ENCODE data around the gene UPF1.
"Not testable (repeated sequence)": the region's sequence is repeated elsewhere in the genome, so short reads cannot be mapped to it uniquely, and the experiment has no call there.

The UPF1 gene

GRCh38 chr19:18893587-18894253 lies 62.0 kb downstream of the UPF1 start:
- no peak overlapping the region for H3K4me3 ChIP-seq (ENCODE audit: low read depth, low read length)
- DNase-seq (ENCODE audit: low read depth), result no peak

- peak overlapping the region; percentile 63 for H3K4me3 ChIP-seq (ENCODE audit: low read depth, low read length)
- peak; percentile 19 for DNase-seq (ENCODE audit: low read depth)
These were observed 62.7 kb downstream of the UPF1 start for GRCh38 chr19:18894254-18895037.

- no peak for DNase-seq (ENCODE audit: low read depth)
- H3K4me3 ChIP-seq (ENCODE audit: low read depth, low read length), result peak overlapping the region; percentile 63
These were observed 63.5 kb downstream of the UPF1 start for GRCh38 chr19:18895038-18895823.

- no peak for DNase-seq (ENCODE audit: low read depth)
- peak within 1 kb of the TSS; percentile 63 for H3K4me3 ChIP-seq (ENCODE audit: low read depth, low read length)
These were observed 64.1 kb downstream of the UPF1 start, which contains the start of gene CERS1 for GRCh38 chr19:18895824-18896341. Gene CERS1 (minus strand): TSS chr19:18896158. CDS start chr19:18896072, 86 bp downstream.

- no peak for DNase-seq (ENCODE audit: low read depth)
- peak overlapping the region; percentile 23 for H3K4me3 ChIP-seq (ENCODE audit: low read depth, low read length)
These were observed 64.7 kb downstream of the UPF1 start for GRCh38 chr19:18896421-18896841.

- H3K4me3 ChIP-seq (ENCODE audit: low read depth, low read length), result no peak overlapping the region
- no peak for DNase-seq (ENCODE audit: low read depth)
These were observed 65.6 kb downstream of the UPF1 start for GRCh38 chr19:18897094-18898029.

- no peak for DNase-seq (ENCODE audit: low read depth)
- no peak overlapping the region for H3K4me3 ChIP-seq (ENCODE audit: low read depth, low read length)
These were observed 66.4 kb downstream of the UPF1 start for GRCh38 chr19:18898081-18898606.

- DNase-seq (ENCODE audit: low read depth), result no peak
- H3K4me3 ChIP-seq (ENCODE audit: low read depth, low read length), result no peak overlapping the region
These were observed 67.0 kb downstream of the UPF1 start for GRCh38 chr19:18898607-18899408.

GRCh38 chr19:18899624-18900560 lies 68.1 kb downstream of the UPF1 start:
- no peak overlapping the region for H3K4me3 ChIP-seq (ENCODE audit: low read depth, low read length)

GRCh38 chr19:18900700-18901481 lies 69.1 kb downstream of the UPF1 start:
- no peak for DNase-seq (ENCODE audit: low read depth)
- H3K4me3 ChIP-seq (ENCODE audit: low read depth, low read length), result no peak overlapping the region

More at GRCh38 chr19:18899624-18900560, 68.1 kb downstream of the UPF1 start:
- no peak for DNase-seq (ENCODE audit: low read depth)

GRCh38 chr19:18901491-18901890 lies 69.7 kb downstream of the UPF1 start:
- no peak overlapping the region for H3K4me3 ChIP-seq (ENCODE audit: low read depth, low read length)
- DNase-seq (ENCODE audit: low read depth), result no peak

- not testable (repeated sequence) for DNase-seq (ENCODE audit: low read depth); H3K4me3 ChIP-seq (ENCODE audit: low read depth, low read length)
These were observed 70.8 kb downstream of the UPF1 start for GRCh38 chr19:18902519-18902918.

- no peak for DNase-seq (ENCODE audit: low read depth)
- no peak overlapping the region for H3K4me3 ChIP-seq (ENCODE audit: low read depth, low read length)
These were observed 71.6 kb downstream of the UPF1 start for GRCh38 chr19:18903156-18904037.

- DNase-seq (ENCODE audit: low read depth), result no peak
- no peak overlapping the region for H3K4me3 ChIP-seq (ENCODE audit: low read depth, low read length)
These were observed 72.7 kb downstream of the UPF1 start for GRCh38 chr19:18904334-18905057.
